GM23338 (cell line): Measurements from ENCODE around the gene CENPN.

Experiments
- CREB1 ChIP-seq: fragments of 250-450 bp; sonication (Bioruptor Pico); IDR thresholded peaks from 2 replicates; pipeline ENCODE4 v1.5.0; 2020; ENCODE audit warnings: low read depth, mild to moderate bottlenecking, moderate library complexity
- EZH2 ChIP-seq: fragments of 200-600 bp; sonication (generic); IDR thresholded peaks from one replicate; pipeline ENCODE4 v1.8.0; 2017; ENCODE audit warnings: antibody characterized with exemption, mild to moderate bottlenecking, low read depth; ENCODE audit not compliant: unreplicated experiment
- EZH2phosphoT487 ChIP-seq: fragments of 200-600 bp; sonication (generic); IDR thresholded peaks from one replicate; pipeline ENCODE4 v1.8.1; 2018; ENCODE audit warnings: antibody characterized with exemption; ENCODE audit not compliant: unreplicated experiment
- POLR2AphosphoS5 ChIP-seq: IDR thresholded peaks from 2 replicates; pipeline ENCODE4 v1.6.1; 2016; ENCODE audit warnings: antibody characterized with exemption, low read depth
- STAT1 ChIP-seq: IDR thresholded peaks from one replicate; pipeline ENCODE4 v1.6.1; 2016; ENCODE audit warnings: antibody characterized with exemption; ENCODE audit not compliant: unreplicated experiment
- ZNF114 ChIP-seq: fragments of 250-450 bp; sonication (Bioruptor Pico); IDR thresholded peaks from 2 replicates; pipeline ENCODE4 v1.5.0; 2020; ENCODE audit warnings: mild to moderate bottlenecking, moderate library complexity
- TF ChIP-seq, protein P1 (sequence below), 2 experiments: fragments of 200-600 bp in 1 of 2; sonication (generic) in 1 of 2; conservative IDR thresholded peaks; 2 replicates each; pipeline versions ENCODE4 v1.5.1 to v1.6.1; 2016 to 2017; ENCODE audit warnings: antibody characterized with exemption in 2 of 2, low read depth in 2 of 2, mild to moderate bottlenecking in 2 of 2, moderate library complexity in 1 of 2
- TF ChIP-seq, protein P2 (sequence below): IDR thresholded peaks from one replicate; pipeline ENCODE4 v1.6.1; 2018; ENCODE audit warnings: antibody characterized with exemption; ENCODE audit not compliant: unreplicated experiment

DNA sequence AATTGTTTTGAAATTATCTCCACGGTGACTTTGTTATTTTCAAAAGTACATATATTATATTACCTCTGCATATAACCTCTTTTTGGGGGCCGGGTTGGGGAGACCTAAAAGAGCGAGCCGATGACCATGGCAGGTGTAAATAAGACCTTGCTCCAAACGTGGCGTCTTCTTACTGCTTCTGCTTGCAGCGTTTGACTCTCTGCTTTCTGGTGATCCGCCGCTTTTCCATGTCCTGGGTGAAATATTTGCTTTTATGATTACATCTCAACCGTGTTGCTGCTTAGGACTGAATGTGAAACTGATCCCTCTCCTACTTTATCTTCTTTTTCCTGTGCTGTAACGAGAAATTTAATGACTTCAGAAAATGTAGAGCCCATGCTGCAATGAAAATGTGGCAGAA lies 46.7 kb downstream of the CENPN start:
- TF ChIP-seq POLR2AphosphoS5 (no peak), CREB1 (CRISPR knock-in tag) (no peak), EZH2 (no peak), EZH2phosphoT487 (no peak), STAT1 (no peak), ZNF114 (no peak)
- TF ChIP-seq, protein P1, sequence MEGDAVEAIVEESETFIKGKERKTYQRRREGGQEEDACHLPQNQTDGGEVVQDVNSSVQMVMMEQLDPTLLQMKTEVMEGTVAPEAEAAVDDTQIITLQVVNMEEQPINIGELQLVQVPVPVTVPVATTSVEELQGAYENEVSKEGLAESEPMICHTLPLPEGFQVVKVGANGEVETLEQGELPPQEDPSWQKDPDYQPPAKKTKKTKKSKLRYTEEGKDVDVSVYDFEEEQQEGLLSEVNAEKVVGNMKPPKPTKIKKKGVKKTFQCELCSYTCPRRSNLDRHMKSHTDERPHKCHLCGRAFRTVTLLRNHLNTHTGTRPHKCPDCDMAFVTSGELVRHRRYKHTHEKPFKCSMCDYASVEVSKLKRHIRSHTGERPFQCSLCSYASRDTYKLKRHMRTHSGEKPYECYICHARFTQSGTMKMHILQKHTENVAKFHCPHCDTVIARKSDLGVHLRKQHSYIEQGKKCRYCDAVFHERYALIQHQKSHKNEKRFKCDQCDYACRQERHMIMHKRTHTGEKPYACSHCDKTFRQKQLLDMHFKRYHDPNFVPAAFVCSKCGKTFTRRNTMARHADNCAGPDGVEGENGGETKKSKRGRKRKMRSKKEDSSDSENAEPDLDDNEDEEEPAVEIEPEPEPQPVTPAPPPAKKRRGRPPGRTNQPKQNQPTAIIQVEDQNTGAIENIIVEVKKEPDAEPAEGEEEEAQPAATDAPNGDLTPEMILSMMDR (conservative IDR thresholded peaks at IDR 0.05; ENCODE audit: low read depth in 2 of 2), result no peak
- TF ChIP-seq, protein P2, sequence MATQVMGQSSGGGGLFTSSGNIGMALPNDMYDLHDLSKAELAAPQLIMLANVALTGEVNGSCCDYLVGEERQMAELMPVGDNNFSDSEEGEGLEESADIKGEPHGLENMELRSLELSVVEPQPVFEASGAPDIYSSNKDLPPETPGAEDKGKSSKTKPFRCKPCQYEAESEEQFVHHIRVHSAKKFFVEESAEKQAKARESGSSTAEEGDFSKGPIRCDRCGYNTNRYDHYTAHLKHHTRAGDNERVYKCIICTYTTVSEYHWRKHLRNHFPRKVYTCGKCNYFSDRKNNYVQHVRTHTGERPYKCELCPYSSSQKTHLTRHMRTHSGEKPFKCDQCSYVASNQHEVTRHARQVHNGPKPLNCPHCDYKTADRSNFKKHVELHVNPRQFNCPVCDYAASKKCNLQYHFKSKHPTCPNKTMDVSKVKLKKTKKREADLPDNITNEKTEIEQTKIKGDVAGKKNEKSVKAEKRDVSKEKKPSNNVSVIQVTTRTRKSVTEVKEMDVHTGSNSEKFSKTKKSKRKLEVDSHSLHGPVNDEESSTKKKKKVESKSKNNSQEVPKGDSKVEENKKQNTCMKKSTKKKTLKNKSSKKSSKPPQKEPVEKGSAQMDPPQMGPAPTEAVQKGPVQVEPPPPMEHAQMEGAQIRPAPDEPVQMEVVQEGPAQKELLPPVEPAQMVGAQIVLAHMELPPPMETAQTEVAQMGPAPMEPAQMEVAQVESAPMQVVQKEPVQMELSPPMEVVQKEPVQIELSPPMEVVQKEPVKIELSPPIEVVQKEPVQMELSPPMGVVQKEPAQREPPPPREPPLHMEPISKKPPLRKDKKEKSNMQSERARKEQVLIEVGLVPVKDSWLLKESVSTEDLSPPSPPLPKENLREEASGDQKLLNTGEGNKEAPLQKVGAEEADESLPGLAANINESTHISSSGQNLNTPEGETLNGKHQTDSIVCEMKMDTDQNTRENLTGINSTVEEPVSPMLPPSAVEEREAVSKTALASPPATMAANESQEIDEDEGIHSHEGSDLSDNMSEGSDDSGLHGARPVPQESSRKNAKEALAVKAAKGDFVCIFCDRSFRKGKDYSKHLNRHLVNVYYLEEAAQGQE, result no peak
